Skin of body (tissue), 2 donors: ENCODE data around the gene REXO5. TPM values are rescaled to one million over a fixed set of nuclear protein-coding genes. Genes with fewer than 3 reads are reported as not detected.

ENCODE experiments used
- DNase-seq: peaks from one replicate; lab custom pipeline; 2025; lab: John Stamatoyannopoulos, UW
- total RNA-seq: library from RNA; depleted of rRNA; stranded (reverse); fragments of >200 nt; gene quantifications from one replicate; pipeline ENCODE4 v1.2.3, GENCODE V29; 2014

REXO5 gene
- total RNA-seq, 1 donor from 2014 or later = 5.3 TPM

- DNase-seq = no peak
These were observed 65.9 kb downstream of the REXO5 start for GRCh38 chr16:20871941-20872815.

GRCh38 chr16:20873331-20873730 is 67.0 kb downstream of the REXO5 start:
- no peak for DNase-seq

GRCh38 chr16:20874088-20874581 is 67.8 kb downstream of the REXO5 start:
- DNase-seq = no peak

- DNase-seq = no peak
These were observed 69.0 kb downstream of the REXO5 start for GRCh38 chr16:20875355-20875650.

GRCh38 chr16:20878682-20879147 is 72.4 kb downstream of the REXO5 start:
- no peak for DNase-seq

- DNase-seq = no peak
These were observed 73.1 kb downstream of the REXO5 start for GRCh38 chr16:20879175-20880040.

- DNase-seq = no peak
These were observed 74.7 kb downstream of the REXO5 start for GRCh38 chr16:20880867-20881502.

GRCh38 chr16:20881503-20881878 is 75.2 kb downstream of the REXO5 start:
- no peak for DNase-seq

GRCh38 chr16:20883554-20884239 is 77.4 kb downstream of the REXO5 start:
- no peak for DNase-seq

- no peak for DNase-seq
These were observed 77.9 kb downstream of the REXO5 start for GRCh38 chr16:20884240-20884556.

GRCh38 chr16:20886320-20886719 is 80.0 kb downstream of the REXO5 start:
- no peak for DNase-seq

GRCh38 chr16:20887207-20887606 is 80.9 kb downstream of the REXO5 start:
- DNase-seq = no peak

GRCh38 chr16:20889625-20890275 is 83.4 kb downstream of the REXO5 start:
- no peak for DNase-seq

- DNase-seq = no peak
These were observed 88.1 kb downstream of the REXO5 start for GRCh38 chr16:20894388-20894787.

- DNase-seq = no peak
These were observed 91.0 kb downstream of the REXO5 start for GRCh38 chr16:20897253-20897897.

GRCh38 chr16:20897922-20898321 is 91.6 kb downstream of the REXO5 start:
- no peak for DNase-seq

GRCh38 chr16:20899071-20899470 is 92.7 kb downstream of the REXO5 start:
- peak; percentile 56 for DNase-seq
